Left ventricle myocardium superior (tissue), 1 donor: Measurements from ENCODE around the gene TAS1R3. TPM values are rescaled to one million over a fixed set of nuclear protein-coding genes. Genes with fewer than 3 reads are reported as not detected.

ENCODE experiments used
- ATAC-seq: fragments of 200-7000 bp; cut with Tn5 transposase; one replicate; pipeline ENCODE4 v1.9.1; 2020; ENCODE audit warnings: mild to moderate bottlenecking, moderate library complexity
- DNase-seq: peaks from one replicate; pipeline ENCODE4 v3.0.0-alpha.2; 2020
- intact Hi-C: fragments of 100-400 bp; cut with micrococcal nuclease; formaldehyde crosslinking; loops from one replicate; pipeline ENCODE4 v1.11.0; 2022
- total RNA-seq: library from RNA; stranded (reverse); fragmentation: NEBNext Ultra II Directional; extraction: Animal tissue kit (Norgen Biotek cat#: 25700); gene quantifications from one replicate; pipeline ENCODE4 v1.2.1, GENCODE V29; 2021
- donor health status: DM: no; HTN: yes; CAD: no; lungs with severe emphysema.

Gene TAS1R3
- total RNA-seq, 1 donor from 2014 or later: 0.57 TPM

GRCh38 chr1:1318131-1318652 lies 12.9 kb upstream of the TAS1R3 start:
- intact Hi-C loops: no loop called here
- ATAC-seq: peak; percentile 84
- DNase-seq: peak; percentile 90

GRCh38 chr1:1318777-1319645 lies 12.1 kb upstream of the TAS1R3 start:
- intact Hi-C loops: no loop called here
- DNase-seq: no peak
- ATAC-seq: peak; percentile 3

GRCh38 chr1:1319646-1319941 lies 11.5 kb upstream of the TAS1R3 start:
- no peak for DNase-seq
- ATAC-seq: no peak
- intact Hi-C loops: no loop called here

GRCh38 chr1:1320666-1321448 lies 10.2 kb upstream of the TAS1R3 start:
- intact Hi-C loops: no loop called here
- no peak for DNase-seq
- ATAC-seq: no peak

GRCh38 chr1:1321477-1321876 lies 9.6 kb upstream of the TAS1R3 start:
- intact Hi-C loops: no loop called here
- DNase-seq: no peak
- no peak for ATAC-seq

- ATAC-seq: no peak
- DNase-seq: no peak
- intact Hi-C loops: no loop called here
Observed at GRCh38 chr1:1322418-1322817, 8.7 kb upstream of the TAS1R3 start.

- ATAC-seq (no peak), DNase-seq (no peak)
- intact Hi-C loops: no loop called here
Observed at GRCh38 chr1:1322952-1323351, 8.1 kb upstream of the TAS1R3 start.

- ATAC-seq: no peak
Observed at GRCh38 chr1:1324084-1324523, 7.0 kb upstream of the TAS1R3 start.

GRCh38 chr1:1324524-1325287 lies 6.4 kb upstream of the TAS1R3 start, which contains the start of the genes CPTP and INTS11:
Gene CPTP (plus strand): TSS chr1:1324802. CDS start chr1:1326911, 2,109 bp downstream.
Gene INTS11 (minus strand): TSS chr1:1324660. CDS start chr1:1324608, 52 bp downstream.
- intact Hi-C loops: no loop called here
- DNase-seq (peak; percentile 97), ATAC-seq (peak; percentile 79)

More at GRCh38 chr1:1324084-1324523, 7.0 kb upstream of the TAS1R3 start:
- DNase-seq: no peak
- intact Hi-C loops: no loop called here

GRCh38 chr1:1325288-1326074 lies 5.6 kb upstream of the TAS1R3 start:
- ATAC-seq (no peak), DNase-seq (peak; percentile 86)
- intact Hi-C loops: no loop called here

- ATAC-seq (no peak), DNase-seq (no peak)
- intact Hi-C loops: no loop called here
Observed at GRCh38 chr1:1326075-1326605, 4.9 kb upstream of the TAS1R3 start.

- DNase-seq (no peak), ATAC-seq (no peak)
- intact Hi-C loops: no loop called here
Observed at GRCh38 chr1:1327291-1327690, 3.8 kb upstream of the TAS1R3 start.

GRCh38 chr1:1328254-1328653 lies 2.8 kb upstream of the TAS1R3 start:
- DNase-seq (no peak), ATAC-seq (no peak)
- intact Hi-C loops: no loop called here

- no peak for ATAC-seq
- no peak for DNase-seq
- intact Hi-C loops: no loop called here
Observed at GRCh38 chr1:1329304-1330210, 1.5 kb upstream of the TAS1R3 start.

- DNase-seq (no peak), ATAC-seq (no peak)
- intact Hi-C loops: no loop called here
Observed at GRCh38 chr1:1330366-1331067, 563 bp upstream of the TAS1R3 start.

GRCh38 chr1:1332031-1332755 lies 1.1 kb downstream of the TAS1R3 start:
- ATAC-seq (no peak), DNase-seq (no peak)
- intact Hi-C loops: no loop called here
